Liver (tissue), 9 donors: ENCODE measurements around the gene DOCK10. TPM values are rescaled to one million over a fixed set of nuclear protein-coding genes. Genes with fewer than 3 reads are reported as not detected.

ENCODE experiments used
- DNase-seq: peaks from one replicate; pipeline ENCODE4 v3.0.0-alpha.2; 2017; ENCODE audit warnings: low spot score
- H3K27ac ChIP-seq, 2 donors: one replicate each; pipeline ENCODE4 v1.7.0; 2013; ENCODE audit warnings: inconsistent platforms in 2 of 2, low read length in 2 of 2, control low read depth in 1 of 2, low read depth in 1 of 2, mild to moderate bottlenecking in 1 of 2
- H3K27me3 ChIP-seq, 4 donors: one replicate each; pipeline versions ENCODE4 v1.6.1 to v1.7.0; 2013; ENCODE audit warnings: low read length in 3 of 4, inconsistent platforms in 1 of 4, mild to moderate bottlenecking in 1 of 4, moderate library complexity in 1 of 4; ENCODE audit not compliant: control insufficient read depth in 4 of 4, insufficient read depth in 4 of 4
- H3K36me3 ChIP-seq, 4 donors: one replicate each; pipeline versions ENCODE4 v1.6.1 to v1.7.0; 2013; ENCODE audit warnings: low read length in 3 of 4, mild to moderate bottlenecking in 3 of 4, low read depth in 1 of 4, moderate library complexity in 1 of 4; ENCODE audit not compliant: control insufficient read depth in 4 of 4, insufficient read depth in 3 of 4
- H3K4me1 ChIP-seq, 4 donors: one replicate each; pipeline versions ENCODE4 v1.6.1 to v1.7.0; 2013; ENCODE audit warnings: low read length in 3 of 4, mild to moderate bottlenecking in 3 of 4, moderate library complexity in 1 of 4; ENCODE audit not compliant: control insufficient read depth in 4 of 4, insufficient read depth in 4 of 4
- H3K4me3 ChIP-seq, 3 donors: one replicate each; pipeline versions ENCODE4 v1.6.1 to v1.7.0; 2013; ENCODE audit warnings: low read length in 3 of 3, control low read depth in 1 of 3, low read depth in 1 of 3, mild to moderate bottlenecking in 1 of 3
- H3K9ac ChIP-seq, 2 donors: one replicate each; pipeline ENCODE4 v1.7.0; 2013; ENCODE audit warnings: low read length in 2 of 2, mild to moderate bottlenecking in 2 of 2, moderate library complexity in 2 of 2, control low read depth in 1 of 2, low read depth in 1 of 2
- H3K9me3 ChIP-seq, 4 donors: one replicate each; pipeline versions ENCODE4 v1.6.1 to v1.7.0; 2013; ENCODE audit warnings: low read length in 3 of 4; ENCODE audit not compliant: control insufficient read depth in 4 of 4
- EGR1 ChIP-seq, 2 donors: IDR thresholded peaks; 2 replicates each; pipeline ENCODE4 v1.6.1; 2016 to 2018; ENCODE audit warnings: antibody characterized with exemption in 2 of 2, low read depth in 2 of 2
- FOXA1 ChIP-seq: IDR thresholded peaks from 2 replicates; pipeline ENCODE4 v1.6.1; 2016; ENCODE audit warnings: antibody characterized with exemption
- FOXA2 ChIP-seq: IDR thresholded peaks from 2 replicates; pipeline ENCODE4 v1.6.1; 2016; ENCODE audit warnings: antibody characterized with exemption
- GABPA ChIP-seq, 2 donors: IDR thresholded peaks in 1 of 2; conservative IDR thresholded peaks in 1 of 2; 2 replicates each; pipeline ENCODE4 v1.6.1; 2016; ENCODE audit warnings: antibody characterized with exemption in 2 of 2, mild to moderate bottlenecking in 1 of 2, moderate library complexity in 1 of 2
- HNF4A ChIP-seq, 2 donors: conservative IDR thresholded peaks; 2 replicates each; pipeline ENCODE4 v1.6.1; 2016; ENCODE audit warnings: antibody characterized with exemption in 2 of 2, mild to moderate bottlenecking in 2 of 2
- HNF4G ChIP-seq: IDR thresholded peaks from 2 replicates; pipeline ENCODE4 v1.6.1; 2016; ENCODE audit warnings: antibody characterized with exemption
- JUND ChIP-seq, 2 donors: IDR thresholded peaks; 2 replicates each; pipeline ENCODE4 v1.6.1; 2016; ENCODE audit warnings: antibody characterized with exemption in 2 of 2
- NR2F2 ChIP-seq: IDR thresholded peaks from 2 replicates; pipeline ENCODE4 v1.6.1; 2016; ENCODE audit warnings: antibody characterized with exemption
- RXRA ChIP-seq, 2 donors: IDR thresholded peaks; 2 replicates each; pipeline ENCODE4 v1.6.1; 2017 to 2018; ENCODE audit warnings: antibody characterized with exemption in 2 of 2, mild to moderate bottlenecking in 1 of 2
- SP1 ChIP-seq: IDR thresholded peaks from 2 replicates; pipeline ENCODE4 v1.6.1; 2018; ENCODE audit warnings: antibody characterized with exemption, mild to moderate bottlenecking
- TAF1 ChIP-seq: conservative IDR thresholded peaks from 2 replicates; pipeline ENCODE4 v1.6.1; 2016; ENCODE audit warnings: antibody characterized with exemption, mild to moderate bottlenecking
- WGBS: extraction: QIAGEN DNeasy Blood & Tissue Kit; methylation state at CpG from one replicate; pipeline ENCODE4 v1.1.7; 2013; 5-methylcytosine and 5-hydroxymethylcytosine counted together
- polyA plus RNA-seq, 2 donors: library from polyadenylated mRNA; stranded (reverse) in 1 of 2; unstranded in 1 of 2; fragments of 200-250 nt in 1 of 2; fragments of >200 nt in 1 of 2; fragmentation: Nextera tagmentation in 1 of 2; extraction: Ambion mirVana in 1 of 2; gene quantifications; one replicate each; pipeline versions ENCODE4 v1.2.1 to v1.2.3, GENCODE V29; 2013 to 2015
- total RNA-seq, 2 donors: library from RNA; depleted of rRNA; stranded (reverse); fragments of >200 nt; gene quantifications; one replicate each; pipeline ENCODE4 v1.2.3, GENCODE V29; 2014
- TF ChIP-seq, protein P1 (sequence below): fragments of 150-350 bp; IDR thresholded peaks from 2 replicates; pipeline ENCODE4 v1.5.1; 2017; ENCODE audit warnings: improper control_type of control experiment, low read depth, low read length; ENCODE audit not compliant: missing input control
- TF ChIP-seq, protein P2 (sequence below): IDR thresholded peaks from 2 replicates; pipeline ENCODE4 v1.6.1; 2016; ENCODE audit warnings: antibody characterized with exemption
- TF ChIP-seq, protein P3 (sequence below): IDR thresholded peaks from 2 replicates; pipeline ENCODE4 v1.6.1; 2016; ENCODE audit warnings: antibody characterized with exemption
- TF ChIP-seq, protein P4 (sequence below): IDR thresholded peaks from 2 replicates; pipeline ENCODE4 v1.6.1; 2016; ENCODE audit warnings: antibody characterized with exemption, mild to moderate bottlenecking
- TF ChIP-seq, protein P5 (sequence below): IDR thresholded peaks from 2 replicates; pipeline ENCODE4 v1.6.1; 2016; ENCODE audit warnings: antibody characterized with exemption
- donor health status: healthy.
- donor health status: healthy.
- donor health status: healthy.
- donor health status: healthy.
- donor health status: healthy.

Gene DOCK10
- total and polyA plus RNA-seq, 4 donors: 1.2 to 15.3 (median 6.8) TPM

DNA sequence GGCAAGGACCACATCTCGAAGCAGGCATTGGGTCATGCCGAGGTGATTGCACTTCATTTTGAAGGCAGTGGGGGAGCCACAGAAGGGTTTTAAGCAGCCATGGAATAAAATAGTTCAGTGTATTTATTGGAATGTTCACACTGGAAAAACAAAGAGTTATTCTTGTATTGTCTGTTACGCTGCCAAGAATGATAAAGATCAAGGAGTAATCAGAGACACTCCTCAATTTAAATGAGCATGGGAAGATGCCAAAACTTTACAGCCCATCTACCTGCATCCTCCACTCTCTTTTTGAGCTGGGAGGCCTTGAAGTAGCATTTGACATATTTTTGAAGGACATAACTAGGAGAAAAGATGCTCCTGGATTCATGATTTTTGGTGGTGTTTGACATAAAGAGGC is 112.8 kb downstream of the DOCK10 start:
- Histone ChIP-seq H3K36me3 (peaks cover 0 to 4% (median 0%) of the 10 kb centered on the region in 4 donors), H3K9ac (no peak overlapping the region), H3K27me3 (no peaks in the 10 kb centered on the region), H3K27ac (no peak overlapping the region), H3K4me3 (no peak overlapping the region), H3K4me1 (no peaks in the 10 kb centered on the region), H3K9me3 (no peaks in the 10 kb centered on the region)
- WGBS: 82% methylated on average over 3 of the region's 3 CpGs
- DNase-seq: no peak
- TF ChIP-seq, protein P1, sequence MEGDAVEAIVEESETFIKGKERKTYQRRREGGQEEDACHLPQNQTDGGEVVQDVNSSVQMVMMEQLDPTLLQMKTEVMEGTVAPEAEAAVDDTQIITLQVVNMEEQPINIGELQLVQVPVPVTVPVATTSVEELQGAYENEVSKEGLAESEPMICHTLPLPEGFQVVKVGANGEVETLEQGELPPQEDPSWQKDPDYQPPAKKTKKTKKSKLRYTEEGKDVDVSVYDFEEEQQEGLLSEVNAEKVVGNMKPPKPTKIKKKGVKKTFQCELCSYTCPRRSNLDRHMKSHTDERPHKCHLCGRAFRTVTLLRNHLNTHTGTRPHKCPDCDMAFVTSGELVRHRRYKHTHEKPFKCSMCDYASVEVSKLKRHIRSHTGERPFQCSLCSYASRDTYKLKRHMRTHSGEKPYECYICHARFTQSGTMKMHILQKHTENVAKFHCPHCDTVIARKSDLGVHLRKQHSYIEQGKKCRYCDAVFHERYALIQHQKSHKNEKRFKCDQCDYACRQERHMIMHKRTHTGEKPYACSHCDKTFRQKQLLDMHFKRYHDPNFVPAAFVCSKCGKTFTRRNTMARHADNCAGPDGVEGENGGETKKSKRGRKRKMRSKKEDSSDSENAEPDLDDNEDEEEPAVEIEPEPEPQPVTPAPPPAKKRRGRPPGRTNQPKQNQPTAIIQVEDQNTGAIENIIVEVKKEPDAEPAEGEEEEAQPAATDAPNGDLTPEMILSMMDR: no peak
- TF ChIP-seq, protein P2, sequence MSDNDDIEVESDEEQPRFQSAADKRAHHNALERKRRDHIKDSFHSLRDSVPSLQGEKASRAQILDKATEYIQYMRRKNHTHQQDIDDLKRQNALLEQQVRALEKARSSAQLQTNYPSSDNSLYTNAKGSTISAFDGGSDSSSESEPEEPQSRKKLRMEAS: no peak
- TF ChIP-seq FOXA1 (no peak), TAF1 (no peak), SP1 (no peak), HNF4A (conservative IDR thresholded peaks at IDR 0.05) (no peak), JUND (IDR thresholded peaks at IDR 0.05) (no peak), FOXA2 (no peak)

DNA sequence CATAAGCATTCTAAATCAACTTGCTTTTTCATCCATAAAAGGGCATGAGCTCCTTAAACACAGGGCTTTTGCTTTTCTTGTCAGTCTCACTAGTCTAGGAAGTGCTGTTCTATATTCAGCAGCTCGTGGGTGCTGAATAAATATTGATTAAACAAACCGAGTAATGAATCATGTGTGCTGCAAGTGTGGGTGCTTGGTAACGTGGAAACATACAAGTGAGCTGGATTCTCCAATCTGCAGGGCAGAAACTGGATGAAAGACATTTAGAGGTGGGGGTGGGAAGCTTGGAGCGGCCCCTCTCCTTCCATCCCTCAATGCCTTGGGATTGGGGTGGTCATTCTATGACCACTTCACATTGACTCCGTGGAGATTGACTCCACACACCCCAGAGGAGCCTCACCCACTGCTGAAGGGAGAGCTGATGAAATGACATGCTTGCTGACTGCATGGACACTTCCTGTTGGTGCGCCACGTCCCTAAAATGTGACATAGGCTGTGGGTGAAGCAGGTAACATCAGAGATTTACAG is 114.6 kb downstream of the DOCK10 start:
- Histone ChIP-seq H3K27me3 (no peaks in the 10 kb centered on the region), H3K9ac (no peak overlapping the region), H3K9me3 (no peaks in the 10 kb centered on the region), H3K4me3 (no peak overlapping the region), H3K36me3 (peaks cover 0 to 4% (median 0%) of the 10 kb centered on the region in 4 donors), H3K4me1 (no peaks in the 10 kb centered on the region), H3K27ac (no peak overlapping the region)
- DNase-seq: no peak
- TF ChIP-seq, protein P2: no peak
- no peak for TF ChIP-seq JUND (IDR thresholded peaks at IDR 0.05)
- TF ChIP-seq GABPA (IDR thresholded peaks at IDR 0.05 in 1 of 2, conservative IDR thresholded peaks at IDR 0.05 in 1 of 2): no peak
- TF ChIP-seq TAF1: no peak
- no peak for TF ChIP-seq FOXA2
- no peak for TF ChIP-seq NR2F2
- no peak for TF ChIP-seq RXRA (IDR thresholded peaks at IDR 0.05)
- no peak for TF ChIP-seq EGR1 (IDR thresholded peaks at IDR 0.05; ENCODE audit: low read depth in 2 of 2)
- TF ChIP-seq, protein P3, sequence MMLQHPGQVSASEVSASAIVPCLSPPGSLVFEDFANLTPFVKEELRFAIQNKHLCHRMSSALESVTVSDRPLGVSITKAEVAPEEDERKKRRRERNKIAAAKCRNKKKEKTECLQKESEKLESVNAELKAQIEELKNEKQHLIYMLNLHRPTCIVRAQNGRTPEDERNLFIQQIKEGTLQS: no peak
- 59% methylated on average over 7 of the region's 7 CpGs for WGBS

DNA sequence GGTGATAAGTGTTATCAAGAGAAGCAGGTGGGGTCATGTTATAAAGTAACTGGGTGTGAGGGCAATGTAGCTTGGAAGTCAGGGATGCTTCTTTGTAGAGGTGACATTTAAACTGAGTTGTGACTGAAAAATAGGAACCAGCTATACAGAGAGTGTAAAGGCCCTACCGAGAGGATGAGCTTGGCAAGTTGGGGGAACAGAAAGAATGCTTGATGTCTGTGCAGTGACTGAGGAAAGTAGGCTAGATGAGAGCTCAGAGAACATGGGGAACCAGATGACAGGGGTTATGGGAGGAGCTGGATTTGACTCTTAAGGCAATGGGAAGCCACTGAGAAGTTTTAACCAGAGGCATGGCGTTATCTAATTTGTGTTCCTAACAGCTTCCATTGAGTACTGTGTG is 115.3 kb downstream of the DOCK10 start:
- Histone ChIP-seq H3K4me1 (no peaks in the 10 kb centered on the region), H3K27me3 (no peaks in the 10 kb centered on the region), H3K36me3 (peaks cover 0 to 4% (median 0%) of the 10 kb centered on the region in 4 donors), H3K9me3 (no peaks in the 10 kb centered on the region), H3K4me3 (no peak overlapping the region), H3K9ac (no peak overlapping the region), H3K27ac (no peak overlapping the region)
- TF ChIP-seq, protein P4, sequence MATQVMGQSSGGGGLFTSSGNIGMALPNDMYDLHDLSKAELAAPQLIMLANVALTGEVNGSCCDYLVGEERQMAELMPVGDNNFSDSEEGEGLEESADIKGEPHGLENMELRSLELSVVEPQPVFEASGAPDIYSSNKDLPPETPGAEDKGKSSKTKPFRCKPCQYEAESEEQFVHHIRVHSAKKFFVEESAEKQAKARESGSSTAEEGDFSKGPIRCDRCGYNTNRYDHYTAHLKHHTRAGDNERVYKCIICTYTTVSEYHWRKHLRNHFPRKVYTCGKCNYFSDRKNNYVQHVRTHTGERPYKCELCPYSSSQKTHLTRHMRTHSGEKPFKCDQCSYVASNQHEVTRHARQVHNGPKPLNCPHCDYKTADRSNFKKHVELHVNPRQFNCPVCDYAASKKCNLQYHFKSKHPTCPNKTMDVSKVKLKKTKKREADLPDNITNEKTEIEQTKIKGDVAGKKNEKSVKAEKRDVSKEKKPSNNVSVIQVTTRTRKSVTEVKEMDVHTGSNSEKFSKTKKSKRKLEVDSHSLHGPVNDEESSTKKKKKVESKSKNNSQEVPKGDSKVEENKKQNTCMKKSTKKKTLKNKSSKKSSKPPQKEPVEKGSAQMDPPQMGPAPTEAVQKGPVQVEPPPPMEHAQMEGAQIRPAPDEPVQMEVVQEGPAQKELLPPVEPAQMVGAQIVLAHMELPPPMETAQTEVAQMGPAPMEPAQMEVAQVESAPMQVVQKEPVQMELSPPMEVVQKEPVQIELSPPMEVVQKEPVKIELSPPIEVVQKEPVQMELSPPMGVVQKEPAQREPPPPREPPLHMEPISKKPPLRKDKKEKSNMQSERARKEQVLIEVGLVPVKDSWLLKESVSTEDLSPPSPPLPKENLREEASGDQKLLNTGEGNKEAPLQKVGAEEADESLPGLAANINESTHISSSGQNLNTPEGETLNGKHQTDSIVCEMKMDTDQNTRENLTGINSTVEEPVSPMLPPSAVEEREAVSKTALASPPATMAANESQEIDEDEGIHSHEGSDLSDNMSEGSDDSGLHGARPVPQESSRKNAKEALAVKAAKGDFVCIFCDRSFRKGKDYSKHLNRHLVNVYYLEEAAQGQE: no peak
- no peak for TF ChIP-seq EGR1 (IDR thresholded peaks at IDR 0.05; ENCODE audit: low read depth in 2 of 2)
- TF ChIP-seq, protein P1: no peak
- no peak for TF ChIP-seq NR2F2
- no peak for TF ChIP-seq HNF4A (conservative IDR thresholded peaks at IDR 0.05)
- TF ChIP-seq, protein P2: no peak
- TF ChIP-seq, protein P5, sequence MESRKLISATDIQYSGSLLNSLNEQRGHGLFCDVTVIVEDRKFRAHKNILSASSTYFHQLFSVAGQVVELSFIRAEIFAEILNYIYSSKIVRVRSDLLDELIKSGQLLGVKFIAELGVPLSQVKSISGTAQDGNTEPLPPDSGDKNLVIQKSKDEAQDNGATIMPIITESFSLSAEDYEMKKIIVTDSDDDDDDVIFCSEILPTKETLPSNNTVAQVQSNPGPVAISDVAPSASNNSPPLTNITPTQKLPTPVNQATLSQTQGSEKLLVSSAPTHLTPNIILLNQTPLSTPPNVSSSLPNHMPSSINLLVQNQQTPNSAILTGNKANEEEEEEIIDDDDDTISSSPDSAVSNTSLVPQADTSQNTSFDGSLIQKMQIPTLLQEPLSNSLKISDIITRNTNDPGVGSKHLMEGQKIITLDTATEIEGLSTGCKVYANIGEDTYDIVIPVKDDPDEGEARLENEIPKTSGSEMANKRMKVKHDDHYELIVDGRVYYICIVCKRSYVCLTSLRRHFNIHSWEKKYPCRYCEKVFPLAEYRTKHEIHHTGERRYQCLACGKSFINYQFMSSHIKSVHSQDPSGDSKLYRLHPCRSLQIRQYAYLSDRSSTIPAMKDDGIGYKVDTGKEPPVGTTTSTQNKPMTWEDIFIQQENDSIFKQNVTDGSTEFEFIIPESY: no peak
- no peak for TF ChIP-seq GABPA (IDR thresholded peaks at IDR 0.05 in 1 of 2, conservative IDR thresholded peaks at IDR 0.05 in 1 of 2)
- TF ChIP-seq FOXA2: no peak
- no peak for TF ChIP-seq HNF4G
- DNase-seq: no peak
- 64% methylated on average over 2 of the region's 2 CpGs for WGBS
